Effector CD8-positive, alpha-beta T cell (primary cell): ENCODE data around the gene KIFBP.
"Not testable (repeated sequence)": the region's sequence is repeated elsewhere in the genome, so short reads cannot be mapped to it uniquely, and the experiment has no call there.

Experiments
- DNase-seq: peaks from one replicate; lab custom pipeline; 2025; lab: John Stamatoyannopoulos, UW
- total RNA-seq, 4 experiments: gene quantifications; one replicate each; lab custom pipeline; 2026; lab: John Stamatoyannopoulos, UW

Gene KIFBP
- total RNA-seq: 13.5 to 26.8 (median 16.6) reads per million in 4 experiments

DNA sequence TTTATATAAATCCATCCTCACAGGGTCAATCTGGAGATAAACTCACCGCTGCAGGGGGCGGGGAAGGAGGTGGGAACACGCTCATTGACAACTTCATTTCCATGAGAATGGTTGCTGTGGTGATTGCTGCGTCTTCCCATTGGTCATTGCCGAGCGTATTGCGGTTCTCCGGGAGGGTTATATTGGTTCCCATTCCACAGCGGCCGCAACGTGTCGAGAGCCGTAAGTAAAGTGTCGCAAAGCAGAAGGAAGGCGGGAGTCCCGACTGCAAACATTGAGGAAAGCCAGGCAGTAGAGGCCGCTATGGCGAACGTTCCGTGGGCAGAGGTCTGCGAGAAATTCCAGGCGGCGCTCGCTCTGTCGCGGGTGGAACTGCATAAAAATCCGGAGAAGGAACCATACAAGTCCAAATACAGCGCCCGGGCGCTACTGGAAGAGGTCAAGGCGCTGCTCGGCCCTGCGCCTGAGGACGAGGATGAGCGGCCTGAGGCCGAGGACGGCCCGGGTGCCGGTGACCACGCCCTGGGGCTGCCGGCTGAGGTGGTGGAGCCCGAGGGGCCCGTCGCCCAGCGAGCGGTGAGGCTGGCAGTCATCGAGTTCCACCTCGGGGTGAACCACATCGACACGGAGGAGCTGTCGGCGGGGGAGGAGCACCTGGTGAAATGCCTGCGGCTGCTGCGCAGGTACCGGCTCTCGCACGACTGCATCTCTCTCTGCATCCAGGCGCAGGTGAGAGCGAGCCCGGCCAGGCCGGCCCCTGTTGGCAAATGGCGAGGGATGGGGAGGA is at the start of gene KIFBP:
Gene KIFBP (plus strand): TSS at position 274 of the 787 bp plus-strand sequence. CDS start 30 bp downstream, at position 304.
- peak; percentile 77 for DNase-seq

DNA sequence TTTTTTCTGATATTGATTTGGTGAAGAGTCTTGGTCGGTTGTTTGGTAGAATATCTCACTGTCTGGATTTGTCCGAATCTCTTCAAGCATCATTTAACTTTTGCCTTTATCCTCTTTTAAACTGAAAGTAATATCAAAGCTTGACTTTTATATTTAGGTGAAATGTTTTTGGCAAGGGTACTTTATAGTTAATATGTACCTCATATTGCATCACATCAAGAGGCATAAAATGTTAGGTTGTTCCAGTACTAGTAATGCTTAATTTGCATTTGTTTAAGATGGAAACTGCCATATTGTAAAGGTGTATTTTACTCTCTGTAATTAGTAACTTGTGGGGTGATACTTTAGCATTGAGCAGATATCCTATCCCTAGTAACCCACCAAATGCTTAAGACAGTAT is 49.7 kb upstream of the KIFBP start:
- no peak for DNase-seq

GRCh38 chr10:68940917-68941316 is 47.7 kb upstream of the KIFBP start:
- not testable (repeated sequence) for DNase-seq

GRCh38 chr10:68950598-68950997 is 38.0 kb upstream of the KIFBP start:
- no peak for DNase-seq

- DNase-seq: no peak
These were observed 33.7 kb upstream of the KIFBP start for GRCh38 chr10:68954904-68955303.

- no peak for DNase-seq
These were observed 33.2 kb upstream of the KIFBP start for GRCh38 chr10:68955355-68955831.

DNA sequence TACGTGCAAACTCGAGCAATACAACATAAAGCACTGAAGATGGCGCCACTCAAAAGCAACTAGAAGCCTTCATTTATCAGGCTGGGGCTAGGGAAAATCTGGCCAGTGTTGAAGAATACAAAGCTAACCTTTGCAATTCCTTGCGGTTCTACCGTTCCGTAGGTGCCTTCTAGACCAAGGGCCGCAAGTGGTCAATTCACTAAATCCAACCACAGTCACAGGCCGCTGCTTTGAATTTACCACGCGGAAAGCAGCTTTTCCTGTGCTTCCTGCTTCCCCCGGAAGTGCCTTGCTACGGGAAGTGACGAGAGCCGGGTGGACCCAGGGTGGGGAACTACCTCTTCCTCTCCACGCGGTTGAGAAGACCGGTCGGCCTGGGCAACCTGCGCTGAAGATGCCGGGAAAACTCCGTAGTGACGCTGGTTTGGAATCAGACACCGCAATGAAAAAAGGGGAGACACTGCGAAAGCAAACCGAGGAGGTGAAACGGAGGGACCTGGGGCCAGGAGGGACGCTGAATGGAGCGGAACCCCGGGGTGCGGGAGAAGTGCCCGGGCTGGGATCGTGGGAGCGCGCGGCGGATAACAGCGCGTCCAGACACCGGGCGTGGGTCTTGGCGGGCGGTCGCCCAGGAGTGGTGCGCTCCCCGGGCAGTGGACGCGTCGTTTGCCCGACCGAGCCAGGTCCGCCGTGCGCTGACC is 32.6 kb upstream of the KIFBP start, which contains the start of gene DDX21:
Gene DDX21 (plus strand): TSS at position 339 of the 701 bp plus-strand sequence. CDS start 56 bp downstream, at position 395.
- peak; percentile 74 for DNase-seq

DNA sequence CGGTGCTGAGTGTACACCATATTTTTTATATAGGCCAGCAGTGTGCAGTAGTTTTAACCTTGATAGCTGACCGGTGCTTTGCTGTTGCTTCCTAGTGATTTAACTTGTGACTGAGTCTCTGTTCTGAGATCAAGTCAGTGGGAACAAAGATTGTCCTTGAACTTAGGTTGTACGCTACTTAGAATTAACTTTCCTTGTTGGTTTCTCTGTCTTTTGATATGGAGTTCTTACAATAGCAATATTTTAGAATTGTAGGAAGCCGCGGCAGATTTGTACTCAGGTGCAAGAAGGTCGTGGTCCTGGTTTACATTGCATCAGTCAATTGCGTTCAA is 31.4 kb upstream of the KIFBP start:
- no peak for DNase-seq

- DNase-seq: no peak
These were observed 30.9 kb upstream of the KIFBP start for GRCh38 chr10:68957654-68958053.

GRCh38 chr10:68959695-68960527 is 28.7 kb upstream of the KIFBP start:
- no peak for DNase-seq

GRCh38 chr10:68963151-68963550 is 25.5 kb upstream of the KIFBP start:
- no peak for DNase-seq

DNA sequence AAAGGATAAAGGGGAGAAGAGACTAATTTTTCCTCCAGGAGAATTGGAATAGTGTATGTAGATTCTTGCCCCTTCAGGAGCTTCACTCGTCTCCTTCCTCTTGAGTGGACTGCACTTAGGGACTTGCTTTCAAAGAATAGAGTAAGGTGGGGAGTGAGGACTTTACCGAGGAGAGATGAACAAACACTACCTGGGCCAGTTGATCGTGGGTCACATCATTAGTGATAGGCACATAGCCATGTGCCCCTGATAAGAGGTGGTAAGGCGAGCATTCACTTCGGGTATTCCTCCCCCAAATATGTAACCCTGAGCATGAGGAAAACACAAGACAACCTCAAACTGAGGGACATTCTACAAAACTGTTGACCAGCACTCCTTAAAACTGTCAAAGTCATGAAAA is 14.6 kb upstream of the KIFBP start:
- no peak for DNase-seq

DNA sequence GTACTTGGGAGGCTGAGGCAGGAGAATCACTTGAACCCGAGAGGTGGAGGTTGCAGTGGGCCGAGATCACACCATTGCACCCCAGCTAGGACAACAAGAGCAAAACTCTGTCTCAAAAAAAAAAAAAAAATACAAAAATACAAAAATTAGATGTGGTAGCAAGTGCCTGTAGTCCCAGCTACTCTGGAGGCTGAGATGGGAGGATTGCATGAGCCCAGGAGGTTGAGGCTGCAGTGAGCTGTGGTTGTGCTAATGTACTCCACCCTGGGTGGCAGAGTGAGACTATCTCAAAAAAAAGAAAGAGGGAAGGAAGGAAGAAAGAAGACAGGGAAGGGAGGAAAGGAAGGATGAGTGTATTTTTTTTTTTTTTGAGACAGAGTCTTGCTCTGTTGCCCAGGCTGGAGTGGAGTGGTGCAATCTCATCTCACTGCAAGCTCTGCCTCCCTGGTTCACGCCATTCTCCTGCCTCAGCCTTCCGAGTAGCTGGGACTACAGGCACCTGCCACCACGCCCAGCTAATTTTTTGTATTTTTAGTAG is 12.6 kb upstream of the KIFBP start:
- not testable (repeated sequence) for DNase-seq

DNA sequence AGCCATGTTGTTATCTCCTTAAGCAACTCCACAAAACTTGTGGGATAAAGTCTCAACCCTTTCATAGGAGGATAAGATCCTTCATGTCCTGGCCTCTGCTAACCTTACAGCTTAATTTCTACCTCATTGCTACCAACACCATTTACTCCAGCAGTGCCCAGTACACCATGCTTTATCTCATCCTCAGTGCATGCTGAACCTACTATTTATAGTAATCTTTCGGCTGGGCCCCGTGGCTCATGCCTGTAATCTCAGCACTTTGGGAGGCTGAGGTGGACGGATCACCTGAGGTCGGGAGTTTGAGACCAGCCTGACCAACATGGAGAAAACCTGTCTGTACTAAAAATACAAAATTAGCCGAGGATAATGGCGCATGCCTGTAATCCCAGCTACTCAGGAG is 8.9 kb upstream of the KIFBP start:
- not testable (repeated sequence) for DNase-seq

- no peak for DNase-seq
These were observed 7.5 kb upstream of the KIFBP start for GRCh38 chr10:68981074-68981473.

- no peak for DNase-seq
These were observed 6.2 kb upstream of the KIFBP start for GRCh38 chr10:68982389-68982788.

DNA sequence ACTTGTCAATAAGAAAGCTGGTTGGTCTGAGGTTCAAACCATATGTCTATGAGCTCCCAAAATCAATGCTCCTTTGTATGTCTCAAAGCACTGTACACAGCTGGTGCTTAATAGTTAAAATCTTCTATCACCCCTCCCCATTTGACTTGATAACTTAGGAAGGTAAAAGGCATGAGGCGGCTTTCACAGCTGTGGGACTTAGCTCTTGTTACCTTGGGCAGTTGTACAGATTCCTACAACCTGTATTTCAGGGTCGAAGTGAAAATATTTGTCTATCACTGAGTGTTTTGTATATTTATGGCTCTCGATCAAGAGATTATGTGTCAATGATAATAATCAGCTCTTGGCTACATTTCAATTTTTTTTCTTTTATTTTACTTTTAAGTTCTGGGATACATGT is 992 bp upstream of the KIFBP start:
- no peak for DNase-seq

GRCh38 chr10:68989317-68989990 is 851 bp downstream of the KIFBP start:
- DNase-seq: no peak

DNA sequence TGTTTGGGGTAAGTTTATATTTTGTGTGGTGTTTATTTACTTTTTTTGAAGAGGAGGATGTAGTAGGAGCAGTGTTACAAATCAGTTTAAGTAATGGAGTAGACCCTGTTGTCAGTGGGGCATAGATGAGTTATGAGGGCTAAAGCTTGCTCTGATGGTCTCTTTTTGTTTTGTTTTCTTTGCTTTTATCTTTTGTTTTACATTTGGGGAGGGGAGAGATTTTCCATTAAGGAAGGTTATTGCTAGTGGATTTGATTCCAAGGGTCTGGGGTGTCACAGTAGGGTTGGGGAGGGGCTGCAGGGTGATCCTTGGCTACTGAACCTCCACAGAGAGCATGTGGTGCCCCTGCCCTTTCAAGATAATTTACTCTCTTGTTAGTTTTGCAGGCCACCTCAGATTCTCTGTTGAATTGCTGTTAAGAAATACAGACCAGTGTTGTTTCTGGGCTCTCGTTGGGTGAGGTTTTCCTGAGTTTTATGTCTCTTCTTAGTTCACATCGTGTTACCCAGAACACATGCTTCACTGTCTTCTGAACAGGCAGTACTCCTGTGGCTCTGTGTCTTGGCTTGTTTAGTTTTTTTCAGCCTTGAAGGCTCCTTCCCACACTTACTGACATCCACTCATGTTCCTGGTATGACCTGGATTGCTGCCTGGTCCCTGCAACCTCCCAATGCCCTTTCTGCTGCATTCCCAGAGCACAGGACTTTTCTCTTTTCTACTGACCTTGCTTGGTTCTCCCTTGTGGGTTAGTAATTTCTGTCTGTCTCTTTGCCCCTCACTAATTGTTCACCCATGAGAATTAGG is 4.2 kb downstream of the KIFBP start:
- DNase-seq: no peak

DNA sequence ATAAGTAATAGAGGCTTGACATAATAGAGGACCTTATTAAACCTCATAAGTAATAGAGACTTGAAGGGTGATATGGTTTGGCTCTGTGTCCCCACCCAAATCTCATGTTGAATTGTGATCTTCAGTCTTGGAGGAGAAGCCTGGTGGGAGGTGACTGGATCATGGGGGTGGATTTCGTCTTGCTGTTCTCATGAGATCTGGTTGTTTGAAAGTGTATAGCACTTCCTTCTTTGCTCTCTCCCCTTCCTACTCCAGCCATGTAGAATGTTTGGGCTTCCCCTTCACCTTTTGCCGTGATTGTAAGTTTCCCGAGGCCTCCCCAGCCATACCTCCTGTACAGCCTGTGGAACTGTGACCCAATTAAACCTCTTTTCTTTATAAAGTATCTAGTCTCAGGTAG is 8.6 kb downstream of the KIFBP start:
- DNase-seq: no peak
